HG02885 (cell line): ENCODE results near the gene MORN2.

Experiments
- ATAC-seq: cut with Tn5 transposase; IDR thresholded peaks from one replicate; pipeline ENCODE4 v1.9.1; 2021; ENCODE audit warnings: mild to moderate bottlenecking; ENCODE audit not compliant: unreplicated experiment, poor library complexity

The MORN2 gene

DNA sequence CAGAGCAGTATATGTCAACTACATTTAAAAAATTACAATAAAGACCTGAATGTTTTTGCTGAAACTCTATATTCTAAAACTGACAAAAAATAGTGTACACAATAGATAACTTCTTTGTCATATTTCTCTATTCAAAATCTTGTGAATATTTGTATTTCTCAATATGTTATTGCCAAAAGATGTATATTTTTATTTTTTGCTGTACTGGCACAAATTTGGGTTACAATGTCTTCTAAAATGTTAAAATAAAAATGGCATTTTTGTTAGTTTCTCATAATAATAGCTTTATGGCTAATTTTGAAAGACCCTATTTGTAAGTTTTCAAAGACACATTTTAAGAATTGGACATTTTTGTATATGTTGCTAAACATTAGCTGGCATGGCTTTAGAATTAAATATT, 13.3 kb downstream of the MORN2 start:
- ATAC-seq: no peak

GRCh38 chr2:38889575-38889974, 13.8 kb downstream of the MORN2 start, which contains the start of gene ARHGEF33:
Gene ARHGEF33 (plus strand): TSS chr2:38889875. CDS start chr2:38919448, 29,573 bp downstream.
- ATAC-seq: no peak

- ATAC-seq: no peak
Observed at GRCh38 chr2:38892819-38893218, 17.0 kb downstream of the MORN2 start.

DNA sequence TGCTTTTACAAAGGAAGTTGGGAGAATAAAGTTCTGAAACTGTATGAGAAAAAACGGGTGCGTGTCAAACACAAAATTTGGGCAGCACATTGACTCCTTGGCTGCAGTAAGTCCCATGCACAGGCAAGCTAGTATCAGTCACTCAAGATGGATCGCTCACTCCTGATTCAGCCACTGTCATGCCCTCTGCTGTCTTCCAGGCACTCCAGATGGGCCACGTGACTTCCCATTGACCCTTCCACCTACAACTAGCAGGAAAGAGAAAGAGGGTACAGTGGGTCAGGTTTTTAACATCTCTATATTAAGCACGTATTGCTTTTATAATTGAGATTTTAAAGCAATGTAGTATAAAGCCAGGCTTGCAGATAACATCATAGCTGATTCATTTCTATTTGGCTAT, 22.5 kb downstream of the MORN2 start:
- ATAC-seq: no peak

DNA sequence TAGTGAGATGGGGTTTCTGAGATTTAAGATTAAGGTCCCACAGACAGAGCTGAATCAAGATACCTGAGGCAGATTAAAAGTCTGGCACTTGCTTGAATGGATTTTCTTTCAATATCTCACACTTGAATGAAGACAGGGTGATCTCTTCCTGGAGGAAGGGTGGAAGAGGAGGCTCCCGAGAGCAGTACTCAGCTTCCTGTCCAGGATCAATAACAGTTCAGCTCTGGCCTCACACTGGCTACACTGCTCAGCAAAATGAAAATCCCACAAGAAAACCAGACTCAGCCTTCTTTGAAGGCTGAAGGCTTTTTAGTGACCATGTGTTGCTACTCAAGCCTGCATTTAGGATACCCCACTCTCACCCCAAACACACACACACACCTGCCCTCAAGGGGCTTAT, 24.9 kb downstream of the MORN2 start:
- no peak for ATAC-seq

- ATAC-seq: no peak
Observed at GRCh38 chr2:38905251-38905650, 29.5 kb downstream of the MORN2 start.

- no peak for ATAC-seq
Observed at GRCh38 chr2:38907242-38907641, 31.5 kb downstream of the MORN2 start.

DNA sequence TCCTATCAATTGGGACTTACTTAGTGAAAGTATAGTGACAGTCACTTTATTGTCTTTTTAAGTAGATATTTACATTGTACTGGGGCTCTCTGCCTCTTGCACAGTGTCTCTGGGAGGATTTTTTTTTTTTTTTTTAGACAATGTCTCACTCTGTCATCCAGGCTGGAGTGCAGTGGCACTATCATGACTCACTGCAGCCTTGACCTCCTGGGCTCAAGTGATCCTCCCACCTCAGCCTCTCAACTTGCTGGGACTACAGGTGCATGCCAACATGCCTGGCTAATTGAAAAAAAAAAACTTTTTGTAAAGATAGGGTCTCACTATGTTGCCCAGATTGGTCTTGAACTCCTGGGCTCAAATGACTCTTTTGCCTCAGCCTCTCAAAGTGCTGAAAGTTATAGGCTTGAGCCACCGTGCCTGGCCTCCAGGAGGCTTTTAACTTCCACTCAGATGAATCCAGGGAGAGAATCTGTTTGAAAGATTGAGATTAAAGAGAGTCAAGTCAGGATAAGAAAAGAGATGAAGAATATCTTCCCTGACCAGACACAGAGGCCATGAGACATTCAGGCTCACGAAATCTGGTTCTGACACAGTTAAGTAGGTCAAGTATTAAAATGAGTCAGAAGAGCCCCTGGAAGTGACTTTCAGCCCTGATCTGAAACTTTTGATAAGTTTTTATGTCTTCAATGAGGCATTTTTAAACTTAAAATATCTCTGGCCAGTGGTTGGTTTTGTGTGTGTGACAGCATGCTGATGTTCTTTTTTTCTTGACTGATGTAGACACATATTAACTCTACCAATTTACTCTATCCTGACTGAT, 32.2 kb downstream of the MORN2 start:
- peak; percentile 94 for ATAC-seq

DNA sequence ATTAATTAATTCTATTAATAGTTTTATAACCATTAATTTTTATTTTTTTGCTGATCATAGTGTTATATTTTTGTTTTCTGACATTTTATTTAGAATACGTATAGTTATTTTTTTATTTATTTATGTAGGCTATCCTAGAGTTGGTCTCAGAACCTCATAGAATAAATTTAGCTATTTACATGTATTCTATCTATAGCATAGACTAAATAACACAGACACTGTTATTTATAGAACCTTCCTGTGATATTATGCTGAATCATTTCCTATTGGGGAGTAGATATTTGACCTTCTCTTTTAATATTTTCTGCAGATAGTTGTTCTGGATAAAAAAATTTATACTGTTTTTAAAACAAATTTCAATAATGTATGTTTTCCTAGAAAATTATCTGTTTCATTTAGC, 34.1 kb downstream of the MORN2 start:
- ATAC-seq: no peak

DNA sequence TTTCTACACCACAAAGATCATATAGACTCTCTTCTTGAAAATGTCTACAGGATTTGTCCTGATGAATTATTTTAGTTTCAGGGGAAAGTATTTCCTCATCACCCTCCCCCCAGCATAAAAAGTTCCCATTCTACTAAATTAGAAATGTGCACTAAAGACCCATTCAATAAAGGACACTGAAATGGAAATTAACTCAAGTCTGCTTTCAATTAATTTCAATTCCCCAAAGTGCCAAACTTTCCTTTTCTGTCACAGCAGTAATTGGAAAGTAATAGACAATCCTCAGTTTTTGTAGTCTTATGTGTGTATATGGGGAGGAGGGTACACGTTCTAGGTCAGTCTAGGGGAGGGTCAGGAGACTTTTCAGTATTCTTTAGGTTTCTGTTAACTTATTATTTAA, 35.4 kb downstream of the MORN2 start:
- ATAC-seq: no peak

DNA sequence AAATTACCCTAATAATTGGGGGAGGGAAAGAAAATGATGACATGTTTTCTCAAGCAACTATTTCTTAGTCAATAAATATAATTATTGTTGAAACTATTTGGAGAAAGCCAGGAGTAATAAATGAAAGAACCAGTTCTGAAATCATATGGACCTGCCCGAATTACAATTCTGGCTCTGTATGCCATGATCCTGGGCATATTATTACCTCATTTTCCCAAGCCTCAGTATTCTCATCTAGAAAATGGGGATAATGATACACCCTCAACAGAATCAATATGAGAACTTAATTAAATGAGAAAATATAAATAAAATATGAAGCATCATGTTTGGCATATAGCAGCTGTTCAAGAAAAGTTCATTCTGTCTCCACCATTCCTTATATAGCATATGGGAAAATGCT, 36.8 kb downstream of the MORN2 start:
- no peak for ATAC-seq

DNA sequence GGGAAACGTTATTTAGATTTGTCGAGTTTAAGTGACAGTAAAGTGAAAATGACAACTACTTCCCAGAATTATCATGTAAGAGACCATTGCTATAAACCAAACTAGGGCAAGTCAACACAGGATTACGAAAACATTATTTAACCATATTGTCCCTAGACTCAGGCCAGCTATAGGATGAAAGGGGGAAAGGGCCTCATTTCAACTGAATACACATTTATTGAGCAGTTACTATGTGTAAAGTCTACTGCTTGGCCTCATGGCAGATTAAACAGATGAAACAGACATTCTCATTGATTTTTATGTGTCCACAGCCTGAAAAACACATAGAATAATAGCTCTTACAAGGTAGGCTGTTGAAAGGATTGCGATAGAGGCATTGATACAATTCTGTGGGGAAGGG, 46.6 kb downstream of the MORN2 start:
- ATAC-seq: no peak

- ATAC-seq: no peak
Observed at GRCh38 chr2:38922902-38923301, 47.1 kb downstream of the MORN2 start.

DNA sequence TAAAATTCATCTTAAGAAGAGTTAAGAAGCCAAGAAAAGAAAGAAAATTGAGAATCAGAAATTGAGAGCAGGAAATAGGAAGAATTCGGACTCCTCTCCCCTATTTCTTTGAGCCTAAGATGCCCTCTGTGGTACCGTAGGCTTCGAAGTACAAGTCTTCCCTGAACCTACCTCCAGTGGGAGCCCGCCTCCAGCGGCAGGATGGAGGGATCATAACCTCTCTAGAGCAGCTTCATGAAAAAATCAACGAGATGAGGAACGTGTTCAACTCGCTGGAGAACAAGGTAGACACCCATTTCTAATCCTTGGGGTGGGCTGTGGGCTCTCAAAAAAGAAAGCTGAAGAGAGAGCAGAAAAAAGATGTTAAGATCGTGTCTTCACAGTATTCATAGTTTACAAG, 50.2 kb downstream of the MORN2 start:
- no peak for ATAC-seq

DNA sequence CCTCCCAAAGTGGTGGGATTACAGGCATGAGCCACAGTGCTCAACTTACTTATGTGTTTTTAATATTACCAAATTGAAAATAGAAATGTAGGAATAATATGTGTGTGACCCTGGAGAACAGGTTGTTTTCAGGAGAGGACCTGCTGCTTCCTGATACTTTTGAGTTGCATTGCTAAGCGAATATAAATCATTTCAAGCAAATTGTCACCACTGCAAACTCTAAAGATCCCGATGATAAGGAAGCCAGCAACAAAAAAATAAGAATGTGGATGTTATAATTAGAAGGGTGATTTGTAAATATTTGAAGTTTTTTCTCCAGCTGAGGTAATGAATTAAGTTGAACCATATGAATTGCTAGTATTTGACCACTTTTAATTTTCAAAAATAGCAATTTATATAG, 54.8 kb downstream of the MORN2 start:
- no peak for ATAC-seq
